Activated B cell treated with CpG ODN at 0.5 μM for 24 hours (primary cell): Measurements from ENCODE around the gene ASXL3. TPM values are rescaled to one million over a fixed set of nuclear protein-coding genes. Genes with fewer than 3 reads are reported as not detected.

ENCODE experiments used
- ATAC-seq: fragments of 200-7000 bp; cut with Tn5 transposase; one replicate; pipeline ENCODE4 v1.10.0; 2021; ENCODE audit warnings: low read depth, mild to moderate bottlenecking, moderate library complexity
- CTCF ChIA-PET: fragments of 350-600 bp; sonication (Branson Sonifier 250); formaldehyde crosslinking; loops from one replicate; lab custom pipeline; 2021; ENCODE audit warnings: antibody characterized with exemption; lab: Charles Lee
- POLR2A ChIA-PET: fragments of 350-600 bp; sonication (Branson Sonifier 250); formaldehyde crosslinking; loops from one replicate; lab custom pipeline; 2021; ENCODE audit warnings: antibody characterized with exemption; lab: Charles Lee
- DNase-seq: peaks from one replicate; pipeline ENCODE4 v3.0.0; 2022
- H3K27ac Mint-ChIP-seq: one replicate; pipeline ENCODE4 v1.8.0; 2020; ENCODE audit warnings: mixed read lengths
- H3K27me3 Mint-ChIP-seq: one replicate; pipeline ENCODE4 v1.8.0; 2021; ENCODE audit warnings: mixed read lengths
- H3K36me3 Mint-ChIP-seq: one replicate; pipeline ENCODE4 v1.8.0; 2021; ENCODE audit warnings: low read depth, mixed read lengths
- H3K4me1 Mint-ChIP-seq: one replicate; pipeline ENCODE4 v1.8.0; 2021; ENCODE audit warnings: mixed read lengths
- H3K4me3 Mint-ChIP-seq: one replicate; pipeline ENCODE4 v1.8.0; 2020; ENCODE audit warnings: mild to moderate bottlenecking, mixed read lengths
- H3K9me3 Mint-ChIP-seq: one replicate; pipeline ENCODE4 v1.8.0; 2020; ENCODE audit warnings: mixed read lengths
- intact Hi-C: fragments of 100-400 bp; cut with micrococcal nuclease; formaldehyde crosslinking; loops from one replicate; pipeline ENCODE4 v1.15.1; 2024
- total RNA-seq: library from RNA; stranded (reverse); gene quantifications from 2 replicates; pipeline ENCODE4 v1.2.3, GENCODE V29; 2022
- TF ChIP-seq, protein P1 (sequence below): fragments of 200-600 bp; IDR thresholded peaks from one replicate; pipeline ENCODE4 v1.8.0; 2022; ENCODE audit warnings: antibody characterized with exemption, mild to moderate bottlenecking

ASXL3 gene
- total RNA-seq, 1 donor from 2014 or later: not detected

DNA sequence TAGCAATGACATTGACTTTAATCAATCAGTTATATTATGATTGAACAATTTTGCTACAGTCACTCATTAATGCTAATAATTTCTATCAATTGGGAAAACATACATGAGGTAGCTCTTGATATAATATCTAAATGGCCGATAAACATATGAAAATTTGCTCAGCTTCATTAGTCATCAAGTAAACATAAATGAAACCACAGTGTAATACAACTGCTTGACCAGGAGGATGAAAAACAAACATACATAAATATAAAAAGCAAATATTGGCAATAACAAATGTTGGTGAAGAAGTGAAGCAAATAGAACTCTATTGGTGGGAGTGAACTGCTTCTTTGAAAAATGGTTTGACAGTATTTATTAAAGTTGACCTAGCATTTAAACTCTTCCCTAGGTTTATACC, 130.9 kb downstream of the ASXL3 start:
- no peaks in the 10 kb centered on the region for H3K9me3 Mint-ChIP-seq
- ChIA-PET POLR2A (no interaction called here), CTCF (no interaction called here)
- no peak for DNase-seq
- H3K27me3 Mint-ChIP-seq: no peaks in the 10 kb centered on the region
- no peak for ATAC-seq
- H3K36me3 Mint-ChIP-seq: no peaks in the 10 kb centered on the region
- no peaks in the 10 kb centered on the region for H3K4me1 Mint-ChIP-seq
- TF ChIP-seq, protein P1, sequence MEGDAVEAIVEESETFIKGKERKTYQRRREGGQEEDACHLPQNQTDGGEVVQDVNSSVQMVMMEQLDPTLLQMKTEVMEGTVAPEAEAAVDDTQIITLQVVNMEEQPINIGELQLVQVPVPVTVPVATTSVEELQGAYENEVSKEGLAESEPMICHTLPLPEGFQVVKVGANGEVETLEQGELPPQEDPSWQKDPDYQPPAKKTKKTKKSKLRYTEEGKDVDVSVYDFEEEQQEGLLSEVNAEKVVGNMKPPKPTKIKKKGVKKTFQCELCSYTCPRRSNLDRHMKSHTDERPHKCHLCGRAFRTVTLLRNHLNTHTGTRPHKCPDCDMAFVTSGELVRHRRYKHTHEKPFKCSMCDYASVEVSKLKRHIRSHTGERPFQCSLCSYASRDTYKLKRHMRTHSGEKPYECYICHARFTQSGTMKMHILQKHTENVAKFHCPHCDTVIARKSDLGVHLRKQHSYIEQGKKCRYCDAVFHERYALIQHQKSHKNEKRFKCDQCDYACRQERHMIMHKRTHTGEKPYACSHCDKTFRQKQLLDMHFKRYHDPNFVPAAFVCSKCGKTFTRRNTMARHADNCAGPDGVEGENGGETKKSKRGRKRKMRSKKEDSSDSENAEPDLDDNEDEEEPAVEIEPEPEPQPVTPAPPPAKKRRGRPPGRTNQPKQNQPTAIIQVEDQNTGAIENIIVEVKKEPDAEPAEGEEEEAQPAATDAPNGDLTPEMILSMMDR: no peak
- intact Hi-C loops: no loop called here
- H3K4me3 Mint-ChIP-seq: no peak overlapping the region
- no peak overlapping the region for H3K27ac Mint-ChIP-seq

DNA sequence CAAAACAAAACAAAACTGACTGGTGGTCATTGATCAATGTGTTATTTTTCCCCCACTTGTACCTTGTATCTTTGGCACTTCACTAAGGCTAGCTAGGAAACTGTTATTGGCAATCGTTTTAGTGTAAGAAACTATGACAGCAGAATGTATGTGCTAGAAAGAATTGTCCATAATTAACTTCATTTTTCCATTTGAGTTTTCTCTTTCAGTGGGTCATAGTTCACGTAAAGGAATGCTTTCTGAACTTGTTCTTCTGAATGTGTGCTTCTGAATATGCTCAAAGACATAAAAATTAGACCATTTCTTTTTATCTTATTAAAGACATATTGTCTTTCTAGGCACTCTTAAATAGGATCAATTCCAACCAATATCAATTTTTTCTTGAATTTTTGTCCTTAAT, 132.2 kb downstream of the ASXL3 start:
- no peak for ATAC-seq
- ChIA-PET CTCF (no interaction called here), POLR2A (no interaction called here)
- TF ChIP-seq, protein P1: no peak
- H3K27ac Mint-ChIP-seq: no peak overlapping the region
- intact Hi-C loops: loop anchor here (10.0 kb wide), 1 partner anchor 205 kb away; no protein-coding TSS in a partner anchor
- H3K9me3 Mint-ChIP-seq: no peaks in the 10 kb centered on the region
- H3K36me3 Mint-ChIP-seq: no peaks in the 10 kb centered on the region
- no peaks in the 10 kb centered on the region for H3K27me3 Mint-ChIP-seq
- no peak for DNase-seq
- H3K4me1 Mint-ChIP-seq: no peaks in the 10 kb centered on the region
- no peak overlapping the region for H3K4me3 Mint-ChIP-seq

GRCh38 chr18:33711514-33711913, 133.5 kb downstream of the ASXL3 start:
- POLR2A ChIA-PET: no interaction called here

GRCh38 chr18:33712719-33713118, 134.7 kb downstream of the ASXL3 start:
- Mint-ChIP-seq H3K36me3 (no peaks in the 10 kb centered on the region), H3K27me3 (no peaks in the 10 kb centered on the region), H3K27ac (no peak overlapping the region), H3K9me3 (no peaks in the 10 kb centered on the region), H3K4me3 (no peak overlapping the region), H3K4me1 (no peaks in the 10 kb centered on the region)
- CTCF ChIA-PET: no interaction called here
- TF ChIP-seq, protein P1: no peak
- ATAC-seq: no peak
- intact Hi-C loops: loop anchor here (10.0 kb wide), 1 partner anchor 202 kb away; no protein-coding TSS in a partner anchor
- POLR2A ChIA-PET: no interaction called here
- no peak for DNase-seq

More at GRCh38 chr18:33711514-33711913, 133.5 kb downstream of the ASXL3 start:
- H3K4me3 Mint-ChIP-seq: no peak overlapping the region
- intact Hi-C loops: loop anchor here (10.0 kb wide), 1 partner anchor 203 kb away; no protein-coding TSS in a partner anchor
- CTCF ChIA-PET: no interaction called here
- TF ChIP-seq, protein P1: no peak
- H3K36me3 Mint-ChIP-seq: no peaks in the 10 kb centered on the region
- ATAC-seq (no peak), DNase-seq (no peak)
- no peaks in the 10 kb centered on the region for H3K4me1 Mint-ChIP-seq
- H3K27me3 Mint-ChIP-seq: no peaks in the 10 kb centered on the region
- no peak overlapping the region for H3K27ac Mint-ChIP-seq
- H3K9me3 Mint-ChIP-seq: no peaks in the 10 kb centered on the region

DNA sequence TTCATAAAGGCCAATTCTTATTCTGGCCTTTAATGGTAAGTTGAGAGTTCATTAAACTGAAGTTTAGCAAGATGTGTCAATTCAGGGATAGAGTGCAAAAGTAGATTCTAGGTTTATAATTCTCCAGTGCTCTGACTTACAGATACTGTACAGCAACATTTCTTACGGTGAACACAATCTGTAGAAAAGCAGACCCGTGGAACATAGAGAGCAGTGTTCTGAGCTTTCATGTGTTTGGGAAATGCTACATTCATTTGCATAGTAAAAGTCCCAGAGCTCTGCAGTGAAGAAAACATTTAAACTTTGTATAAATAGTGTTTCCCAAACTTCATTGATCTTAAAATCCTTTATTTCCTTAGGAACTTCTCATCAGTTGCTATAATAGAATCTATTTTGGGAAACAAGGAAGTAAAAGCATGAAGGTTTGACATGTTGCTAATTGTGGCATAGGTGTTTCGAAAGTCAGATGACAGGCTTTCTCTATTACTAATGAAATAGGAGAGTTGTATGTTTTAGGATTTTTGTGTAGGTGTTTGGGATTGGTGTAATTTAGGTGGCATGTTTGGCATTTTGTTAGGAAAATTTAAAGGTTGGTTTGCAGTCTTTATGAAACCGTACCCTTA, 138.2 kb downstream of the ASXL3 start:
- Mint-ChIP-seq H3K4me1 (no peaks in the 10 kb centered on the region), H3K27me3 (no peaks in the 10 kb centered on the region), H3K4me3 (no peak overlapping the region), H3K27ac (no peak overlapping the region), H3K36me3 (no peaks in the 10 kb centered on the region), H3K9me3 (no peaks in the 10 kb centered on the region)
- no peak for ATAC-seq
- ChIA-PET POLR2A (no interaction called here), CTCF (no interaction called here)
- intact Hi-C loops: loop anchor here (10.0 kb wide), 1 partner anchor 199 kb away; no protein-coding TSS in a partner anchor
- no peak for DNase-seq
- TF ChIP-seq, protein P1: no peak
